PC-3 (cell line): ENCODE measurements around the gene ANKH. TPM values are rescaled to one million over a fixed set of nuclear protein-coding genes. Genes with fewer than 3 reads are reported as not detected.

Experiments used
- ATAC-seq: fragments of 200-7000 bp; cut with Tn5 transposase; 2 replicates; pipeline ENCODE4 v1.9.1; 2020; ENCODE audit warnings: mild to moderate bottlenecking, moderate library complexity
- BruUV-seq: library from RNA; stranded (reverse); fragments of 400-500 nt; replicated peaks from 2 replicates; lab custom pipeline; 2021; lab: Mats Ljungman, UMichigan
- CTCF ChIA-PET: fragments of 300-600 bp; sonication (Branson Sonifier 250); formaldehyde crosslinking; loops from one replicate; lab custom pipeline; 2022; ENCODE audit warnings: antibody characterized with exemption; lab: Charles Lee
- POLR2A ChIA-PET: fragments of 300-600 bp; sonication (Branson Sonifier 250); formaldehyde crosslinking; loops from one replicate; lab custom pipeline; 2022; ENCODE audit warnings: antibody characterized with exemption; ENCODE audit not compliant: unreplicated experiment; lab: Charles Lee
- DNase-seq: peaks from one replicate; pipeline ENCODE4 v3.0.0-alpha.2; 2015
- H2AFZ ChIP-seq: fragments of 300-600 bp; sonication (generic); 2 replicates; pipeline ENCODE4 v1.6.0; 2016; ENCODE audit warnings: antibody characterized with exemption, low read length
- H3F3A ChIP-seq: fragments of 300-600 bp; sonication (generic); one replicate; pipeline ENCODE4 v1.6.0; 2017; ENCODE audit warnings: antibody characterized with exemption, low read length, control low read depth, mild to moderate bottlenecking; ENCODE audit not compliant: unreplicated experiment
- H3K27ac ChIP-seq: fragments of 300-600 bp; sonication (generic); 2 replicates; pipeline ENCODE4 v1.5.1; 2016; ENCODE audit warnings: mild to moderate bottlenecking, low read length
- H3K27me3 ChIP-seq: fragments of 300-600 bp; sonication (generic); 2 replicates; pipeline ENCODE4 v1.6.1; 2016; ENCODE audit warnings: low read length, mixed read lengths
- H3K36me3 ChIP-seq: fragments of 300-600 bp; sonication (generic); 2 replicates; pipeline ENCODE4 v1.6.1; 2016; ENCODE audit warnings: low read depth, mixed run types, low read length, mixed read lengths
- H3K4me1 ChIP-seq: fragments of 300-600 bp; sonication (generic); 2 replicates; pipeline ENCODE4 v1.5.1; 2016; ENCODE audit warnings: low read length; ENCODE audit not compliant: insufficient read depth
- H3K4me2 ChIP-seq: fragments of 300-600 bp; sonication (generic); 2 replicates; pipeline ENCODE4 v1.6.0; 2016; ENCODE audit warnings: low read length
- H3K4me3 ChIP-seq: fragments of 300-600 bp; sonication (generic); 2 replicates; pipeline ENCODE4 v1.5.1; 2016; ENCODE audit warnings: mild to moderate bottlenecking, low read length, mixed read lengths
- H3K79me2 ChIP-seq: fragments of 300-600 bp; sonication (generic); 2 replicates; pipeline ENCODE4 v1.6.1; 2017; ENCODE audit warnings: low read length, mixed read lengths
- H3K9ac ChIP-seq: fragments of 300-600 bp; sonication (generic); 2 replicates; pipeline ENCODE4 v1.6.0; 2016; ENCODE audit warnings: mild to moderate bottlenecking, low read length
- H3K9me2 ChIP-seq: fragments of 300-600 bp; sonication (generic); replicated peaks from 2 replicates; pipeline ENCODE4 v1.6.1; 2016; ENCODE audit warnings: mixed run types, low read length, mixed read lengths
- H3K9me3 ChIP-seq: fragments of 300-600 bp; sonication (generic); 2 replicates; pipeline ENCODE4 v1.6.1; 2016; ENCODE audit warnings: low read length, mixed read lengths
- H4K20me1 ChIP-seq: fragments of 300-600 bp; sonication (generic); 2 replicates; pipeline ENCODE4 v1.6.1; 2016; ENCODE audit warnings: low read length, mixed read lengths
- EZH2 ChIP-seq: fragments of 300-600 bp; sonication (generic); IDR thresholded peaks from one replicate; pipeline ENCODE4 v1.6.1; 2017; ENCODE audit warnings: antibody characterized with exemption, mild to moderate bottlenecking, low read length; ENCODE audit not compliant: unreplicated experiment
- EZH2phosphoT487 ChIP-seq: fragments of 300-600 bp; sonication (generic); IDR thresholded peaks from 2 replicates; pipeline ENCODE4 v1.6.1; 2018; ENCODE audit warnings: mild to moderate bottlenecking, antibody characterized with exemption, low read length, borderline replicate concordance
- intact Hi-C: fragments of 100-400 bp; cut with micrococcal nuclease; formaldehyde crosslinking; loops from 2 replicates; pipeline ENCODE4 v1.9.0; 2023
- total RNA-seq: library from RNA; depleted of rRNA; stranded (reverse); fragments of >200 nt; gene quantifications from 2 replicates; pipeline ENCODE4 v1.2.3, GENCODE V29; 2014
- TF ChIP-seq, protein P1 (sequence below): fragments of 300-600 bp; sonication (generic); conservative IDR thresholded peaks from 2 replicates; pipeline ENCODE4 v1.5.1; 2017; ENCODE audit warnings: antibody characterized with exemption, low read depth, mild to moderate bottlenecking, low read length

ANKH gene
- total RNA-seq, 1 experiment from 2014 or later: 11.6 TPM

DNA sequence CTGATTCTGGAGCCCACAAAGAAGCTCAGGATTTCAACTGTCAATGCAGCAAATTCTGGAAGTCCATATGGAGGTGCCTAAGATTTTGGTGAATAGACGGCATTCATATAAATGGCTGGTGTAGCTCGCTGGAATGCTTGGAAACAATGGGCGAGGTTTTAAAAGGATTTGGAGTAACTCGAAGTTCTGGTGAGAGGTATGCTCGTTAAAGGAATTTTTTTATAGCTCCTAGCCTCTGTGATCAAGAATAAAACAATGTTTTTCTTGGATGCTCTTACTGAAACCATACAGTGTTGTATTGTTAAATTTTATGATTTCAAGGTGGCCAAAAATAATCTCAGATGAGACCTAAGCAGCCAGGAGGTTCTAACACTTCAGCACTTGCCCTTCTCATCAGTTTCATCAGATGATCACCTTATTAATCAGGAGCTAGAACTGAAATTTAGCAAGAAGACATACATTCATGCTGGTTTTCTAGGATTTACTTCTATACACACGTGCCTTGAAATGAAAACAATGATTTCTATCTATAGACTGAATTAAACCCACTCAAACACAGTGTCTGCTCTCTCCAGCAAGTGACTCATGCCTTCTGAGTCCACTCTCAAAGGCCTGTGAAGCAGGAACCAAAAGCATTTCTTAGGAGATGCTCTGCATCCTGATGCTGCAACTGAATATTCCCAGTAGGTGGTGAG, 127.8 kb downstream of the ANKH start:
- H3K4me3 ChIP-seq: no peak overlapping the region
- H3F3A ChIP-seq: no peaks in the 10 kb centered on the region
- H3K27me3 ChIP-seq: no peaks in the 10 kb centered on the region
- no peaks in the 10 kb centered on the region for H3K79me2 ChIP-seq
- CTCF ChIA-PET: interaction anchor here (0.6 kb wide), 1 partner anchor 149 kb away, joined by 3 read pairs; no protein-coding TSS in a partner anchor
- DNase-seq (peak; percentile 71), ATAC-seq (peak; percentile 68)
- H3K36me3 ChIP-seq: no peaks in the 10 kb centered on the region
- H3K9me3 ChIP-seq: no peaks in the 10 kb centered on the region
- H3K27ac ChIP-seq: peak overlapping the region; percentile 51
- H3K9ac ChIP-seq: no peak overlapping the region
- peak overlapping the region; percentile 21 for H3K4me2 ChIP-seq
- TF ChIP-seq EZH2 (no peak), EZH2phosphoT487 (no peak)
- TF ChIP-seq, protein P1, sequence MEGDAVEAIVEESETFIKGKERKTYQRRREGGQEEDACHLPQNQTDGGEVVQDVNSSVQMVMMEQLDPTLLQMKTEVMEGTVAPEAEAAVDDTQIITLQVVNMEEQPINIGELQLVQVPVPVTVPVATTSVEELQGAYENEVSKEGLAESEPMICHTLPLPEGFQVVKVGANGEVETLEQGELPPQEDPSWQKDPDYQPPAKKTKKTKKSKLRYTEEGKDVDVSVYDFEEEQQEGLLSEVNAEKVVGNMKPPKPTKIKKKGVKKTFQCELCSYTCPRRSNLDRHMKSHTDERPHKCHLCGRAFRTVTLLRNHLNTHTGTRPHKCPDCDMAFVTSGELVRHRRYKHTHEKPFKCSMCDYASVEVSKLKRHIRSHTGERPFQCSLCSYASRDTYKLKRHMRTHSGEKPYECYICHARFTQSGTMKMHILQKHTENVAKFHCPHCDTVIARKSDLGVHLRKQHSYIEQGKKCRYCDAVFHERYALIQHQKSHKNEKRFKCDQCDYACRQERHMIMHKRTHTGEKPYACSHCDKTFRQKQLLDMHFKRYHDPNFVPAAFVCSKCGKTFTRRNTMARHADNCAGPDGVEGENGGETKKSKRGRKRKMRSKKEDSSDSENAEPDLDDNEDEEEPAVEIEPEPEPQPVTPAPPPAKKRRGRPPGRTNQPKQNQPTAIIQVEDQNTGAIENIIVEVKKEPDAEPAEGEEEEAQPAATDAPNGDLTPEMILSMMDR: no peak
- H4K20me1 ChIP-seq: no peaks in the 10 kb centered on the region
- intact Hi-C loops: loop anchor here (1.0 to 10.0 kb wide), 2 partner anchors 25 to 61 kb away; no protein-coding TSS in a partner anchor
- H3K4me1 ChIP-seq: peaks cover 40% of the 10 kb centered on the region
- no peaks in the 10 kb centered on the region for H3K9me2 ChIP-seq
- BruUV-seq: no TSS peak
- H2AFZ ChIP-seq: no peak overlapping the region
- POLR2A ChIA-PET: no interaction called here

DNA sequence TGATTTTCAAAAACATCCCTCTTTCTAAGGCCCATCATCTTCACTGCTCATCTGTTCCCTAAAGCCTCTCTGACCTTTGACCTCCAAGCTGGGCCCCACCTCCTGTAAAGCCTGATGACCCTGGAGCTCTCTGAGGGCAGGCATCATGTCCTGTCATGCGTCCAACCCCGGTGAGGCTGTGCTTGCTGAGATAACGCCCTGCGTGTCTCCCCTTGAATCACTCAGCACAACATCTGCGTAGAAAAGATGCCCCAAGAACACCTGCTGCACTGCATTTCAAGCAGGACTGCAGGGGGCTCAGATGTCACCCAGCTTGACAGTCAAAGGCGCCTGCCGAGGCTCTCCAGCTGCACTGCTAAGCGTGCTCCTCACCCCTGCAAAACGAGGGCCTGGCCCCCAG, 129.1 kb downstream of the ANKH start:
- H3K4me1 ChIP-seq: peaks cover 37% of the 10 kb centered on the region
- H3K9me2 ChIP-seq: no peaks in the 10 kb centered on the region
- TF ChIP-seq EZH2phosphoT487: no peak
- ChIA-PET CTCF (no interaction called here), POLR2A (no interaction called here)
- no peak overlapping the region for H3K4me2 ChIP-seq
- no peak for DNase-seq
- H3K4me3 ChIP-seq: no peak overlapping the region
- no peak overlapping the region for H3K27ac ChIP-seq
- no peak overlapping the region for H3K9ac ChIP-seq
- BruUV-seq: no TSS peak
- H3F3A ChIP-seq: no peaks in the 10 kb centered on the region
- no peak for ATAC-seq
- H2AFZ ChIP-seq: no peak overlapping the region
- no peaks in the 10 kb centered on the region for H4K20me1 ChIP-seq
- no peaks in the 10 kb centered on the region for H3K36me3 ChIP-seq
- H3K79me2 ChIP-seq: no peaks in the 10 kb centered on the region
- intact Hi-C loops: loop anchor here (10.0 kb wide), 1 partner anchor 62 kb away; no protein-coding TSS in a partner anchor
- H3K9me3 ChIP-seq: no peaks in the 10 kb centered on the region
- no peaks in the 10 kb centered on the region for H3K27me3 ChIP-seq

DNA sequence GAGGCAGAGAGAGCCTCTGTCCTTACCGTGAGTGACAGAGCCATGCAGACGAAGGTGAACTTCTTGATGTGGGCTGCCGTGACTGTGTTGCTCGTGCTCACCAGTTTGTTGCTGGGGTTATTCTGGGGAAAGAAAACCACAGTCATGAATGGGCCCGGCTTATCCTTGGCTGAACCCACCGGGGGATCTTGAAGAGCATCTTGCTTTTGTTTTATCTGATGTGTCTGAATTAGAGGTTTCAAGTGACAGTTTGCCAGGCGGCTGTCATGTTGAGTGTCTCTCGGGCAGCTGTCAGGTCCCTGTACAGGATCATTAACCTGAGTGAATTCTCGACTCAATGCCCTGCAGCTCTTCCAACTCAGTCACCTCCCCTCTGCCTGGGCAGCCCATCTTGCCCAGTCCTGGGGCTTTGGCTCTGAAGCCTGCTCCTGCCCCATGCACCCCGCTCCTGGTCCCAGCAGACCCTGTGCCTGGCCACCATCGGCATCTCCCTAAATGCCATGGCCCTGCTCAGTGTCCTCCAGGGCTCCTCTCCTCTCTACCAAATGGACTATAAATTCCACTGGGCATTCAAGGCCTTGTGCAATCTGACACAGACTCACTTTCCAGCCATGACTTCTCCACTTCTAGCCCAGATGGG, 129.7 kb downstream of the ANKH start:
- no TSS peak for BruUV-seq
- no peaks in the 10 kb centered on the region for H3K79me2 ChIP-seq
- no peak overlapping the region for H2AFZ ChIP-seq
- no peak overlapping the region for H3K4me3 ChIP-seq
- ChIA-PET POLR2A (no interaction called here), CTCF (no interaction called here)
- H3K27ac ChIP-seq: no peak overlapping the region
- no peak for ATAC-seq
- H3K4me2 ChIP-seq: no peak overlapping the region
- H3K9ac ChIP-seq: no peak overlapping the region
- H3K9me3 ChIP-seq: no peaks in the 10 kb centered on the region
- H3K4me1 ChIP-seq: peaks cover 37% of the 10 kb centered on the region
- intact Hi-C loops: loop anchor here (10.0 kb wide), 1 partner anchor 63 kb away; no protein-coding TSS in a partner anchor
- no peaks in the 10 kb centered on the region for H3K27me3 ChIP-seq
- no peaks in the 10 kb centered on the region for H4K20me1 ChIP-seq
- TF ChIP-seq EZH2phosphoT487 (no peak), EZH2 (no peak)
- TF ChIP-seq, protein P1: no peak
- H3K36me3 ChIP-seq: no peaks in the 10 kb centered on the region
- no peaks in the 10 kb centered on the region for H3K9me2 ChIP-seq
- no peaks in the 10 kb centered on the region for H3F3A ChIP-seq
- DNase-seq: no peak
